Omental fat pad (tissue), 4 donors: ENCODE results near the gene DENND1A. TPM values are rescaled to one million over a fixed set of nuclear protein-coding genes. Genes with fewer than 3 reads are reported as not detected.

Experiments used
- ATAC-seq: fragments of 150-250 bp; one replicate; pipeline ENCODE4 v1.9.1; 2016; ENCODE audit warnings: mild to moderate bottlenecking, moderate library complexity; ENCODE audit not compliant: low FRiP score
- DNase-seq: peaks from one replicate; pipeline ENCODE4 v3.0.0-alpha.2; 2019; ENCODE audit warnings: low spot score
- total RNA-seq, 4 donors: library from RNA; depleted of rRNA; stranded (reverse); fragments of >200 nt; gene quantifications; one replicate each; pipeline ENCODE4 v1.1.0, GENCODE V29; 2016
- TF ChIP-seq, protein P1 (sequence below), 3 donors: fragments of 450-650 bp; IDR thresholded peaks; one replicate each; pipeline ENCODE4 v1.5.1; 2016 to 2017; ENCODE audit warnings: antibody characterized with exemption in 3 of 3, mild to moderate bottlenecking in 3 of 3, moderate library complexity in 2 of 3

DENND1A gene
- total RNA-seq, 4 donors from 2014 or later = 15.2 to 22.8 (median 20.7) TPM

DNA sequence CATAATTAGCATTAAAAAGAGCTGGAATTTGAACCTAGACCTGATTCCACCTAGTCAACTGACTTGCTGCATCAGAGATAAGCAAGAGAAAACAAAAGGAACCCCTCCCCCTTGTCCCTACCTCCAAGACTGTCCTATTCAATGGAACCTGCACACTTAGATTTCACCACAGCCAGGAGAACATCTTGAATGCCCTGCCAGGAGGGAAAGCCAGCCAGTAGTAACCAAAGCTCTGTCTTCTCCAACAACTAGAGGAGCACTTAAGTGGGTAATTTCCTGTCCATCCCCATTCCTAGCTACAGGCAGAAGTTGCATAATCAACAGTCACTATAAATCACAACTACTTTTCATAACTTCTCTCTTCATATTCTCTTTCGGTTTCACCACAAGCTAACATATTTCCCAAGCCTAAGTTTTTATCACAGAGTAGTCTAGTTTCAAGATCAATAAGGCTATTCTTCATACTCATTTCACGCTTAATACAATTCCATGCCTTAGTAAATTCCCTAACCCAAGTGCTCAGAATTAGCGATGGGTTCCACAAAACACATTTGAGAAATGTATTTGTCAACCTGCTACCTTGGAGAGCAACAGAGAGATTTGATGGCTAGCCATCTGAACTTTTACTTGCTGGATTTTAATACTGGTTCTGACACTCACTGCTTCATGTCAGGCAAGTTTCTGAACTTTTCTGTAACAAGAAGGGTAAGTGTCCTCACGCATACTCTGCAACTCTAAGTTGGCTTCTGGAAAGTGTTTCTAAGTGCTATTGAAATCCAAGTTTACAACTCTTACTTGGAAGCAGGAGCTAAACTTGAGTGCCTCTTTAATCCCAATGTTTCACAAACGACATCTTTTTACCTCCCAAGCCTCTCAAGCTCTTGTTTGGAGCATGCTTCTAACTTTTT is 2.0 kb downstream of the DENND1A start:
- DNase-seq (no peak), ATAC-seq (no peak)

GRCh38 chr9:123926941-123927340 is 3.0 kb downstream of the DENND1A start:
- ATAC-seq (no peak), DNase-seq (no peak)
- TF ChIP-seq, protein P1, sequence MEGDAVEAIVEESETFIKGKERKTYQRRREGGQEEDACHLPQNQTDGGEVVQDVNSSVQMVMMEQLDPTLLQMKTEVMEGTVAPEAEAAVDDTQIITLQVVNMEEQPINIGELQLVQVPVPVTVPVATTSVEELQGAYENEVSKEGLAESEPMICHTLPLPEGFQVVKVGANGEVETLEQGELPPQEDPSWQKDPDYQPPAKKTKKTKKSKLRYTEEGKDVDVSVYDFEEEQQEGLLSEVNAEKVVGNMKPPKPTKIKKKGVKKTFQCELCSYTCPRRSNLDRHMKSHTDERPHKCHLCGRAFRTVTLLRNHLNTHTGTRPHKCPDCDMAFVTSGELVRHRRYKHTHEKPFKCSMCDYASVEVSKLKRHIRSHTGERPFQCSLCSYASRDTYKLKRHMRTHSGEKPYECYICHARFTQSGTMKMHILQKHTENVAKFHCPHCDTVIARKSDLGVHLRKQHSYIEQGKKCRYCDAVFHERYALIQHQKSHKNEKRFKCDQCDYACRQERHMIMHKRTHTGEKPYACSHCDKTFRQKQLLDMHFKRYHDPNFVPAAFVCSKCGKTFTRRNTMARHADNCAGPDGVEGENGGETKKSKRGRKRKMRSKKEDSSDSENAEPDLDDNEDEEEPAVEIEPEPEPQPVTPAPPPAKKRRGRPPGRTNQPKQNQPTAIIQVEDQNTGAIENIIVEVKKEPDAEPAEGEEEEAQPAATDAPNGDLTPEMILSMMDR (IDR thresholded peaks at IDR 0.05) = no peak

More for the DNA sequence above, 2.0 kb downstream of the DENND1A start:
- TF ChIP-seq, protein P1 (IDR thresholded peaks at IDR 0.05) = no peak

DNA sequence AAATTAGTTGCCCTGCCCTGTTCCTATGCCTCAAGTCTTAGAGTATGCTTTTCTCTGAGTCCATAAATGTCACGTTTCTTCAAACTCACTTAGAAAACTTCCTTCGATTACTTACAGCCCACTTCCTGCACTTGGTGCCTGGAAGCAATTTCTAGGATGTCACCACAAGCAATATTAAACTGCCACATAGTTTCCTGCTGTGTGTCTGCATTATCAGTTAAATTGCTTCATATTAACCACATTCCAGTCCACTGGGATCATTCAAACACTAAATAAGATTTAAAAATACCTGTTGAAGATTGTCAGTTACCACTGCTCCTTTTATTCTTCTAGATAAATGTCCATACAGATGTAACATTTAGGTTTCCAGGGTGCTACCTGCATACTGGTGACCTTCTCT is 4.1 kb downstream of the DENND1A start:
- DNase-seq (no peak), ATAC-seq (no peak)
- TF ChIP-seq, protein P1 (IDR thresholded peaks at IDR 0.05) = no peak

GRCh38 chr9:123925161-123925560 is 4.8 kb downstream of the DENND1A start:
- ATAC-seq = no peak
- TF ChIP-seq, protein P1 (IDR thresholded peaks at IDR 0.05) = no peak
- DNase-seq = no peak

- no peak for DNase-seq
- no peak for ATAC-seq
- TF ChIP-seq, protein P1 (IDR thresholded peaks at IDR 0.05) = no peak
Measured at GRCh38 chr9:123924727-123925126, 5.2 kb downstream of the DENND1A start.

GRCh38 chr9:123923884-123924283 is 6.0 kb downstream of the DENND1A start:
- TF ChIP-seq, protein P1 (IDR thresholded peaks at IDR 0.05) = no peak
- ATAC-seq (no peak), DNase-seq (no peak)

DNA sequence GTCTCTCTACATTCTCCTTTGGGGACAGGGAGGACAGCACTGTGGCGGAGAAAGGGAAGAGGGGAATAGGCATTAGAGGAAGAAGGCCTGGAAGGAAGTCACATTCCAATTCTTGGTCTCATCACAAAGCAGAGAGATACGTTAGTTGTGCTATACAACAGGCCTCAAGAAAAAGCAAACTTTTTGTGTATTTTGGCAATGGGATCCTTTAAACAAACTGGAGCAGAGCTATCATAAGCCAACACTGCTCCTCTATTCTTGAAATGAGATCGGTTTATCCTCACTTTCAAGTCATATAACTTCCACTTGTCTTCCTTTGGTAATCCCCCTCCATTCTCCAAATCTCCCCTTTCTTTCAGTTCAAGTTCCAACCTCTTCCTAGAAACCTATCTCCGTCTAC is 6.5 kb downstream of the DENND1A start:
- TF ChIP-seq, protein P1 (IDR thresholded peaks at IDR 0.05) = no peak
- ATAC-seq (no peak), DNase-seq (no peak)
